HepG2 (cell line): ENCODE results near the gene DMRT1. TPM values are rescaled to one million over a fixed set of nuclear protein-coding genes. Genes with fewer than 3 reads are reported as not detected.

Experiments used
- ATF7 ChIP-seq, 2 experiments: fragments of 450-650 bp in 1 of 2; sonication (generic) in 1 of 2; formaldehyde crosslinking in 1 of 2; IDR thresholded peaks; 2 replicates each; pipeline versions ENCODE4 v1.4.0 to v1.6.1; 2016 to 2020; ENCODE audit warnings: antibody characterized with exemption in 1 of 2, mild to moderate bottlenecking in 1 of 2, missing genetic modification reagents in 1 of 2
- DMAP1 ChIP-seq: IDR thresholded peaks from 2 replicates; pipeline ENCODE4 v1.6.1; 2016
- HDAC2 ChIP-seq: sonication (generic); formaldehyde crosslinking; IDR thresholded peaks from 2 replicates; pipeline ENCODE4 v1.4.0; 2020; ENCODE audit warnings: missing genetic modification reagents
- KLF11 ChIP-seq: IDR thresholded peaks from 2 replicates; pipeline ENCODE4 v1.6.1; 2016; ENCODE audit warnings: missing compliant biosample characterization
- SNAPC2 ChIP-seq: sonication (generic); formaldehyde crosslinking; IDR thresholded peaks from 2 replicates; pipeline ENCODE4 v1.8.1; 2022; ENCODE audit warnings: mild to moderate bottlenecking, missing genetic modification reagents
- SSRP1 ChIP-seq: IDR thresholded peaks from 2 replicates; pipeline ENCODE4 v1.6.1; 2016; ENCODE audit warnings: control low read depth
- TGIF2 ChIP-seq: IDR thresholded peaks from 2 replicates; pipeline ENCODE4 v1.6.1; 2016; ENCODE audit warnings: control low read depth, missing compliant biosample characterization
- ZIK1 ChIP-seq: sonication (generic); formaldehyde crosslinking; IDR thresholded peaks from 2 replicates; pipeline ENCODE4 v1.5.0; 2020; ENCODE audit warnings: mild to moderate bottlenecking, low read depth, missing genetic modification reagents, borderline replicate concordance
- ZMYM2 ChIP-seq: sonication (generic); formaldehyde crosslinking; IDR thresholded peaks from 2 replicates; pipeline ENCODE4 v1.8.0; 2022; ENCODE audit warnings: mild to moderate bottlenecking, missing genetic modification reagents
- ZNF615 ChIP-seq: sonication (generic); formaldehyde crosslinking; IDR thresholded peaks from 2 replicates; pipeline ENCODE4 v1.5.0; 2020; ENCODE audit warnings: mild to moderate bottlenecking, missing genetic modification reagents, borderline replicate concordance
- polyA plus RNA-seq, 8 experiments: library from polyadenylated mRNA; depleted of rRNA in 3 of 8; stranded (reverse) in 7 of 8; unstranded in 1 of 8; fragments of >200 nt; fragmentation: Illumina TruSeq in 4 of 8; extraction: Trizol in 4 of 8; gene quantifications; 2 replicates each; pipeline versions ENCODE4 v1.2.1 to v1.2.3, GENCODE V29; 2011 to 2016; ENCODE audit warnings: low read depth in 4 of 8, missing spikeins in 1 of 8, mixed read lengths in 1 of 8; ENCODE audit not compliant: insufficient read depth in 1 of 8
- total RNA-seq, 5 experiments: library from RNA; depleted of rRNA; stranded (reverse); fragments of >200 nt; fragmentation: Illumina TruSeq; extraction: Trizol; gene quantifications; 2 replicates each; pipeline ENCODE4 v1.2.3, GENCODE V29; 2016; ENCODE audit warnings: low read depth in 1 of 5
- TF ChIP-seq, protein P1 (sequence below): sonication (generic); formaldehyde crosslinking; IDR thresholded peaks from 2 replicates; pipeline ENCODE4 v1.4.0; 2020; ENCODE audit warnings: missing genetic modification reagents
- TF ChIP-seq, protein P2 (sequence below): sonication (generic); formaldehyde crosslinking; IDR thresholded peaks from 2 replicates; pipeline ENCODE4 v1.8.0; 2022; ENCODE audit warnings: mild to moderate bottlenecking, missing genetic modification reagents, borderline replicate concordance
- TF ChIP-seq, protein P3 (sequence below): sonication (generic); formaldehyde crosslinking; IDR thresholded peaks from 2 replicates; pipeline ENCODE4 v1.5.0; 2020; ENCODE audit warnings: missing genetic modification reagents
- TF ChIP-seq, protein P4 (sequence below): sonication (generic); formaldehyde crosslinking; IDR thresholded peaks from 2 replicates; pipeline ENCODE4 v1.5.1; 2020; ENCODE audit warnings: missing genetic modification reagents, mild to moderate bottlenecking, borderline replicate concordance
- TF ChIP-seq, protein P5 (sequence below): sonication (generic); formaldehyde crosslinking; IDR thresholded peaks from 2 replicates; pipeline ENCODE4 v1.8.0; 2022; ENCODE audit warnings: mild to moderate bottlenecking, missing genetic modification reagents, moderate library complexity
- TF ChIP-seq, protein P6 (sequence below): sonication (generic); formaldehyde crosslinking; IDR thresholded peaks from 2 replicates; pipeline ENCODE4 v1.4.0; 2020; ENCODE audit warnings: missing genetic modification reagents

DMRT1 gene
- total and polyA plus RNA-seq, 2 of the 13 experiments (the other 11 are each of a cell fraction or from before 2014, with no cell fraction given) = not detected

DNA sequence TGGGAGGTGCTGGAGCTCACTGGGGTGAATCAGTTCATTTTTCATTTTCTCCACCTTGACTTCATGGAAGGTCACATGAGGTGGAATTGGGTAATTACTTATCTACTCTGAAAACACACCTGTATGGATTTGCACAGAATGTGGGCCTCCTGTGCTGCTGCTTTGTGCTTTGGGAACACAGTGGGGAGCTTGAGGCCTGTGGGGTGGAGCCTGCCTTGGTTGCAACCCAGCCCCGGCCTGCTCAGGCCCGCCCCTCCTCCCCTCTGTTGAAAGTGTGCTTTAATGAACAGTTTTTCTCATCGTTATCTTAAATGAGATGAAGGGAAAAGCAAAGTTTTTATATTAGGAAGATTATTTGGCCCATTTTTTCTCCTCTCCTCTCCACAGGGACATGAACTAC lies 106.5 kb downstream of the DMRT1 start (continued):
- TF ChIP-seq, protein P1, sequence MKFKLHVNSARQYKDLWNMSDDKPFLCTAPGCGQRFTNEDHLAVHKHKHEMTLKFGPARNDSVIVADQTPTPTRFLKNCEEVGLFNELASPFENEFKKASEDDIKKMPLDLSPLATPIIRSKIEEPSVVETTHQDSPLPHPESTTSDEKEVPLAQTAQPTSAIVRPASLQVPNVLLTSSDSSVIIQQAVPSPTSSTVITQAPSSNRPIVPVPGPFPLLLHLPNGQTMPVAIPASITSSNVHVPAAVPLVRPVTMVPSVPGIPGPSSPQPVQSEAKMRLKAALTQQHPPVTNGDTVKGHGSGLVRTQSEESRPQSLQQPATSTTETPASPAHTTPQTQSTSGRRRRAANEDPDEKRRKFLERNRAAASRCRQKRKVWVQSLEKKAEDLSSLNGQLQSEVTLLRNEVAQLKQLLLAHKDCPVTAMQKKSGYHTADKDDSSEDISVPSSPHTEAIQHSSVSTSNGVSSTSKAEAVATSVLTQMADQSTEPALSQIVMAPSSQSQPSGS (CRISPR knock-in tag) = no peak
- TF ChIP-seq, protein P2, sequence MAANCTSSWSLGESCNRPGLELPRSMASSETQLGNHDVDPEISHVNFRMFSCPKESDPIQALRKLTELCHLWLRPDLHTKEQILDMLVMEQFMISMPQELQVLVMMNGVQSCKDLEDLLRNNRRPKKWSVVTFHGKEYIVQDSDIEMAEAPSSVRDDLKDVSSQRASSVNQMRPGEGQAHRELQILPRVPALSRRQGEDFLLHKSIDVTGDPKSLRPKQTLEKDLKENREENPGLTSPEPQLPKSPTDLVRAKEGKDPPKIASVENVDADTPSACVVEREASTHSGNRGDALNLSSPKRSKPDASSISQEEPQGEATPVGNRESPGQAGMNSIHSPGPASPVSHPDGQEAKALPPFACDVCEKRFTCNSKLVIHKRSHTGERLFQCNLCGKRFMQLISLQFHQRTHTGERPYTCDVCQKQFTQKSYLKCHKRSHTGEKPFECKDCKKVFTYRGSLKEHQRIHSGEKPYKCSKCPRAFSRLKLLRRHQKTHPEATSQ (CRISPR knock-in tag) = no peak
- TF ChIP-seq DMAP1 (CRISPR knock-in tag) (no peak), ZNF615 (CRISPR knock-in tag) (no peak), TGIF2 (CRISPR knock-in tag) (no peak), HDAC2 (CRISPR knock-in tag) (no peak), SSRP1 (no peak), KLF11 (CRISPR knock-in tag) (no peak), ZMYM2 (CRISPR knock-in tag) (no peak), ZIK1 (CRISPR knock-in tag) (no peak), ATF7 (IDR thresholded peaks at IDR 0.05) (no peak), ATF7 (CRISPR knock-in tag; IDR thresholded peaks at IDR 0.05) (no peak), SNAPC2 (no peak)
- TF ChIP-seq, protein P3, sequence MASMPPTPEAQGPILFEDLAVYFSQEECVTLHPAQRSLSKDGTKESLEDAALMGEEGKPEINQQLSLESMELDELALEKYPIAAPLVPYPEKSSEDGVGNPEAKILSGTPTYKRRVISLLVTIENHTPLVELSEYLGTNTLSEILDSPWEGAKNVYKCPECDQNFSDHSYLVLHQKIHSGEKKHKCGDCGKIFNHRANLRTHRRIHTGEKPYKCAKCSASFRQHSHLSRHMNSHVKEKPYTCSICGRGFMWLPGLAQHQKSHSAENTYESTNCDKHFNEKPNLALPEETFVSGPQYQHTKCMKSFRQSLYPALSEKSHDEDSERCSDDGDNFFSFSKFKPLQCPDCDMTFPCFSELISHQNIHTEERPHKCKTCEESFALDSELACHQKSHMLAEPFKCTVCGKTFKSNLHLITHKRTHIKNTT (CRISPR knock-in tag) = no peak
- TF ChIP-seq, protein P4, sequence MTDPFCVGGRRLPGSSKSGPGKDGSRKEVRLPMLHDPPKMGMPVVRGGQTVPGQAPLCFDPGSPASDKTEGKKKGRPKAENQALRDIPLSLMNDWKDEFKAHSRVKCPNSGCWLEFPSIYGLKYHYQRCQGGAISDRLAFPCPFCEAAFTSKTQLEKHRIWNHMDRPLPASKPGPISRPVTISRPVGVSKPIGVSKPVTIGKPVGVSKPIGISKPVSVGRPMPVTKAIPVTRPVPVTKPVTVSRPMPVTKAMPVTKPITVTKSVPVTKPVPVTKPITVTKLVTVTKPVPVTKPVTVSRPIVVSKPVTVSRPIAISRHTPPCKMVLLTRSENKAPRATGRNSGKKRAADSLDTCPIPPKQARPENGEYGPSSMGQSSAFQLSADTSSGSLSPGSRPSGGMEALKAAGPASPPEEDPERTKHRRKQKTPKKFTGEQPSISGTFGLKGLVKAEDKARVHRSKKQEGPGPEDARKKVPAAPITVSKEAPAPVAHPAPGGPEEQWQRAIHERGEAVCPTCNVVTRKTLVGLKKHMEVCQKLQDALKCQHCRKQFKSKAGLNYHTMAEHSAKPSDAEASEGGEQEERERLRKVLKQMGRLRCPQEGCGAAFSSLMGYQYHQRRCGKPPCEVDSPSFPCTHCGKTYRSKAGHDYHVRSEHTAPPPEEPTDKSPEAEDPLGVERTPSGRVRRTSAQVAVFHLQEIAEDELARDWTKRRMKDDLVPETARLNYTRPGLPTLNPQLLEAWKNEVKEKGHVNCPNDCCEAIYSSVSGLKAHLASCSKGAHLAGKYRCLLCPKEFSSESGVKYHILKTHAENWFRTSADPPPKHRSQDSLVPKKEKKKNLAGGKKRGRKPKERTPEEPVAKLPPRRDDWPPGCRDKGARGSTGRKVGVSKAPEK (CRISPR knock-in tag) = no peak
- TF ChIP-seq, protein P5, sequence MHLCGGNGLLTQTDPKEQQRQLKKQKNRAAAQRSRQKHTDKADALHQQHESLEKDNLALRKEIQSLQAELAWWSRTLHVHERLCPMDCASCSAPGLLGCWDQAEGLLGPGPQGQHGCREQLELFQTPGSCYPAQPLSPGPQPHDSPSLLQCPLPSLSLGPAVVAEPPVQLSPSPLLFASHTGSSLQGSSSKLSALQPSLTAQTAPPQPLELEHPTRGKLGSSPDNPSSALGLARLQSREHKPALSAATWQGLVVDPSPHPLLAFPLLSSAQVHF (CRISPR knock-in tag) = no peak
- TF ChIP-seq, protein P6, sequence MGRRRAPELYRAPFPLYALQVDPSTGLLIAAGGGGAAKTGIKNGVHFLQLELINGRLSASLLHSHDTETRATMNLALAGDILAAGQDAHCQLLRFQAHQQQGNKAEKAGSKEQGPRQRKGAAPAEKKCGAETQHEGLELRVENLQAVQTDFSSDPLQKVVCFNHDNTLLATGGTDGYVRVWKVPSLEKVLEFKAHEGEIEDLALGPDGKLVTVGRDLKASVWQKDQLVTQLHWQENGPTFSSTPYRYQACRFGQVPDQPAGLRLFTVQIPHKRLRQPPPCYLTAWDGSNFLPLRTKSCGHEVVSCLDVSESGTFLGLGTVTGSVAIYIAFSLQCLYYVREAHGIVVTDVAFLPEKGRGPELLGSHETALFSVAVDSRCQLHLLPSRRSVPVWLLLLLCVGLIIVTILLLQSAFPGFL (CRISPR knock-in tag) = no peak
- TF ChIP-seq, all 625 proteins: peak for 0
